Right lobe of liver (tissue), 6 donors: ENCODE data around the gene CCSER1. TPM values are rescaled to one million over a fixed set of nuclear protein-coding genes. Genes with fewer than 3 reads are reported as not detected.

Experiments used
- ATAC-seq, 4 donors: fragments of 200-7000 bp; cut with Tn5 transposase; one replicate each; pipeline ENCODE4 v1.9.1; 2020; ENCODE audit warnings: mild to moderate bottlenecking in 4 of 4, moderate library complexity in 4 of 4
- DNase-seq, 3 donors: peaks; one replicate each; pipeline ENCODE4 v3.0.0-alpha.2; 2020
- H3K27ac ChIP-seq, 3 donors: fragments of 200-600 bp; one replicate each; pipeline ENCODE4 v1.8.0; 2022
- H3K27me3 ChIP-seq, 2 donors: fragments of 200-600 bp; one replicate each; pipeline ENCODE4 v1.8.0; 2022
- H3K36me3 ChIP-seq, 4 donors: fragments of 200-600 bp; sonication (generic) in 1 of 4; one replicate each; pipeline versions ENCODE4 v1.5.1 to v1.8.0; 2017 to 2022; ENCODE audit warnings: control low read depth in 1 of 4
- H3K4me1 ChIP-seq, 4 donors: fragments of 200-600 bp; sonication (generic) in 1 of 4; one replicate each; pipeline versions ENCODE4 v1.5.1 to v1.8.0; 2017 to 2022; ENCODE audit warnings: control low read depth in 1 of 4
- H3K4me3 ChIP-seq, 3 donors: fragments of 200-600 bp; one replicate each; pipeline ENCODE4 v1.8.0; 2022
- H3K9me3 ChIP-seq, 4 donors: fragments of 200-600 bp; sonication (generic) in 1 of 4; one replicate each; pipeline versions ENCODE4 v1.5.1 to v1.8.0; 2017 to 2022; ENCODE audit warnings: control low read depth in 1 of 4
- CTCF ChIP-seq, 4 donors: fragments of 200-600 bp in 3 of 4; fragments of 450-650 bp in 1 of 4; IDR thresholded peaks; one replicate each; pipeline versions ENCODE4 v1.5.1 to v1.8.0; 2016 to 2022; ENCODE audit warnings: antibody characterized with exemption in 4 of 4, mild to moderate bottlenecking in 2 of 4
- POLR2A ChIP-seq: fragments of 450-650 bp; IDR thresholded peaks from one replicate; pipeline ENCODE4 v1.6.1; 2017; ENCODE audit warnings: antibody characterized with exemption, mild to moderate bottlenecking
- WGBS: methylation state at CpG from one replicate; pipeline ENCODE4 v1.1.6; 2018; ENCODE audit warnings: low coverage, low lambda C conversion rate; ENCODE audit not compliant: insufficient coverage; ENCODE audit errors: missing lambda C conversion rate; 5-methylcytosine and 5-hydroxymethylcytosine counted together
- intact Hi-C, 2 donors: fragments of 100-400 bp; cut with DNase I; formaldehyde crosslinking; loops; one replicate each; pipeline versions ENCODE4 v1.11.2 to v1.14.1; 2022
- total RNA-seq, 6 experiments: library from RNA; depleted of rRNA in 2 of 6; stranded (reverse); fragments of >200 nt in 2 of 6; fragmentation: NEBNext Ultra II Directional in 3 of 6; extraction: Animal tissue kit (Norgen Biotek cat#: 25700) in 3 of 6; gene quantifications; one replicate each; pipeline versions ENCODE4 v1.1.0 to v1.2.4, GENCODE V29; 2016 to 2023
- donor health status: DM: no; HTN: yes; CAD: no.
- donor health status: DM: no; HTN: no; CAD: no.
- donor health status: DM: no; HTN: no; CAD: no.
- donor health status: DM: no; HTN: yes; CAD: no.
- donor health status: DM: no; HTN: yes; CAD: no.

CCSER1 gene
- total RNA-seq, 6 experiments from 2014 or later = 0.15 to 1.00 (median 0.65) TPM

GRCh38 chr4:90946945-90947344 lies 819.8 kb downstream of the CCSER1 start:
- WGBS = 68% methylated on average over 3 of the region's 3 CpGs
- no peaks in the 10 kb centered on the region for H3K4me1 ChIP-seq
- H3K36me3 ChIP-seq = no peaks in the 10 kb centered on the region
- intact Hi-C loops = no loop called here
- H3K9me3 ChIP-seq = no peaks in the 10 kb centered on the region
- DNase-seq = no peak
- no peak for ATAC-seq
- no peak for TF ChIP-seq POLR2A
- TF ChIP-seq CTCF (IDR thresholded peaks at IDR 0.05) = no peak
- H3K4me3 ChIP-seq = no peak overlapping the region
- no peak overlapping the region for H3K27ac ChIP-seq
- H3K27me3 ChIP-seq = no peaks in the 10 kb centered on the region

GRCh38 chr4:90950385-90950841 lies 823.2 kb downstream of the CCSER1 start:
- ATAC-seq (no peak), DNase-seq (no peak)
- no peaks in the 10 kb centered on the region for H3K4me1 ChIP-seq
- H3K9me3 ChIP-seq = no peaks in the 10 kb centered on the region
- intact Hi-C loops = no loop called here
- no peaks in the 10 kb centered on the region for H3K36me3 ChIP-seq
- no peaks in the 10 kb centered on the region for H3K27me3 ChIP-seq
- no peak for TF ChIP-seq POLR2A
- no peak for TF ChIP-seq CTCF (IDR thresholded peaks at IDR 0.05)
- no peak overlapping the region for H3K4me3 ChIP-seq
- H3K27ac ChIP-seq = no peak overlapping the region
- WGBS = 43% methylated on average over 7 of the region's 7 CpGs

- intact Hi-C loops = no loop called here
- WGBS = 34% methylated on average over 2 of the region's 2 CpGs
- no peak for ATAC-seq
- H3K9me3 ChIP-seq = no peaks in the 10 kb centered on the region
- H3K4me3 ChIP-seq = no peak overlapping the region
- no peaks in the 10 kb centered on the region for H3K4me1 ChIP-seq
- TF ChIP-seq POLR2A (no peak), CTCF (IDR thresholded peaks at IDR 0.05) (no peak)
- no peak for DNase-seq
- H3K27ac ChIP-seq = no peak overlapping the region
- H3K36me3 ChIP-seq = no peaks in the 10 kb centered on the region
- H3K27me3 ChIP-seq = no peaks in the 10 kb centered on the region
Observed at GRCh38 chr4:90951037-90951436, 823.8 kb downstream of the CCSER1 start.

- H3K4me3 ChIP-seq = no peak overlapping the region
- no peak for ATAC-seq
- no peak for DNase-seq
- no peaks in the 10 kb centered on the region for H3K36me3 ChIP-seq
- H3K9me3 ChIP-seq = no peaks in the 10 kb centered on the region
- H3K27ac ChIP-seq = no peak overlapping the region
- TF ChIP-seq CTCF (IDR thresholded peaks at IDR 0.05) (no peak), POLR2A (no peak)
- intact Hi-C loops = no loop called here
- H3K4me1 ChIP-seq = no peaks in the 10 kb centered on the region
- H3K27me3 ChIP-seq = no peaks in the 10 kb centered on the region
- 50% methylated on average over 3 of the region's 3 CpGs for whole genome bisulfite sequencing
Observed at GRCh38 chr4:90958256-90958895, 831.2 kb downstream of the CCSER1 start.
